ENCODE data around the gene SNN.

- TF ChIP-seq EZH2phosphoT487 (IDR thresholded peaks at IDR 0.05; ENCODE audit: insufficient read depth, low read depth) (no peak), EZH2 (IDR thresholded peaks at IDR 0.05; ENCODE audit: insufficient read depth, poor library complexity, severe bottlenecking) (no peak)
Observed at GRCh38 chr16:11627822-11628457, 40.3 kb upstream of the SNN start.

Measured in GM23248 (cell line).